Stimulated activated CD4-positive, alpha-beta T cell treated with anti-CD3 and anti-CD28 coated beads, Interleukin-4, amount 100 ng/mL, for 1 hour (primary cell): ENCODE results near the gene CADPS2.

Experiments
- DNase-seq: peaks from one replicate; pipeline ENCODE4 v3.0.0-alpha.2; 2020

The CADPS2 gene

GRCh38 chr7:122886357-122887081 is at the start of gene CADPS2:
Gene CADPS2, minus strand, starts transcription at chr7:122886460. Its CDS starts 123 bp downstream, at chr7:122886337.
- no peak for DNase-seq

GRCh38 chr7:122935620-122936019 is 49.4 kb upstream of the CADPS2 start:
- no peak for DNase-seq

GRCh38 chr7:122919643-122920181 is 33.5 kb upstream of the CADPS2 start:
- DNase-seq: no peak

DNA sequence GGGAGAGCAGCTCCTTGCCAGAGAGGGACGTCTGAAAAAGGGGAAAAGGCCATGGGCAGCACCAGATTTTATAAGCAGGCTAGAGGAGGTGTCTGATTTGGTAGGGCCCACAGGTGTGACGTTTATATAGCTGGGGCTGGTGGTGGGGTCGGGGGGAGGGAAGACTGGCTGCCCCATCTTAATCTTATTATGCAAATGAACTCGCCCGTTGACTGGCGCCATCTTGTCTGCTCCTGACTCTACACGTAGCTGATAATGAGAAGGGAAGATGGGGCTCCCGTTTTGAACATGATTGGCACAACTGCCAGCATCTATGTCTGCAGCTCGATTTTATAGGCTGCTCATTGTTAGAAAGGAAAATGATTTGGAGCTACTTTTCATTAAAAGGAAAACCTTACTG is 28.6 kb upstream of the CADPS2 start:
- DNase-seq: no peak

DNA sequence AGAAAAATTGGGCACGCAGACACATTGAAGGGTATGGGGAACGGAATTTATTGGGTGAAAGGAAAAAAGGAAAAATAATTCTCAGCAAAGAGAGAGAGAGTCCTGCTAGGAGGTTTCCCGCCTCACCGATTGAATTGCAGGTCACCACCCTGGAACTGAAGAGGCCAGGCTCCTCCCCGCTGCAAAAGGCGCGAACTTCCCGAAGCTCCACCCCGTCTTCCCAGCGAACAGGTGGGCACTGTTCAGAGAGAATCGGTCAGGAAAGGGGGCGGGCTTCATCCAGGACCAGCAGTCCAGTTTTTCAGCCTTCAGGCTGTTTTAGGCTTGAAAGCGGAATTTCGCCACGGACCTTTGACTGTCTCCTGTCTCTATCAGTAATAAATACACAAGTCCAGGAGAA is 27.3 kb upstream of the CADPS2 start:
- DNase-seq: no peak

DNA sequence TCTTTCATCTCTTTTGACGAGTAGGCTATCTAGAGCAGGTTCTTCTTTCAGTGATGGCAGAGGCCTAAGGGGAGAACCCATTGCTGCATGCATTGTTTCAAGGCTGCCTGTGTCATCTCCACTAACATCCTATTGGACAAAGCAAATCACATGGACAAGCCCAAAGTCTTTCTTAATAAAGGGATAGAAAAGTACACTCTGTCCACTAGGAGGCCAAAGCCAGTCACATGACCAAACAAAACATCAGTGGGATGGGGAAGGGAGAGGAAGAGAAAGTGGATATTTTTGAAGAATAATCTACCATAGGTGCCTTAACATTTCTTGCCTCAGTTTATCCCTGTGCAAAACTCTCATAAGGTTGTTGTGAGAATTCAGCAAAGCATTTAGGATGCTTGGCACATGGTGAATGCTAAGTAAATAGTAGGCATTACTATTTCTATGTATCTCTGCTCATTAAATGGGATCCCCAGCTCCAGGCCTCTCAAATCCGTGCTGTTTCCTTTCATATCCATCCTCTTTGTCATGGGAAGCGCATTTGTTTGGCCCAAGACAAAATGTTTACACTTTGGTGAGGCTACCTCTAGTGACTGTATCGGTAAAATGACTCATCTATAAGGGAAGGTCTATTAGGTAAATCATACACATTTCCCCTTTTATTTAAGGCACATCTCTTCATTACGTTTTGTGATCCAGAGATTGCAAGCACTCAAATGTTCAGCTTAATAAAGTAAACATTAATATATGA is 16.7 kb upstream of the CADPS2 start:
- no peak for DNase-seq

DNA sequence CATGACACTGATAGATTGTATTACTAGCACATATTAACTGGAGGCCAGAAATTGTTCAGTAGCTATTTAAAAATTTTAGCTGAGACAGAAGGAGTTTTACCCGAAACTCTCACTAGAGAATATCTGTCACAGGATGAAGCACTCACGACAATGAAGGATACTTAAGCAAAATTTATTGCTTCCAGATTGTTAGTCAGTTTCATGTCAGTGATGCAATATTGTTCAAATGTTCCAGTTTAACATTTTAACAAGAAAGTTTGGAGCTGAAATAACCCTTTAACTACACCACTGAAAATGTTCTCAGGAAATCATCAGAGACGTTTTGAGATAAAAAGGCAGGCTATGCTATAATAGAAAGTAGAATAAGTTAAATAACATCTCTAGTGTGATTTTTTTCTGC is 15.0 kb upstream of the CADPS2 start:
- no peak for DNase-seq

GRCh38 chr7:122896509-122896908 is 10.2 kb upstream of the CADPS2 start:
- DNase-seq: no peak

DNA sequence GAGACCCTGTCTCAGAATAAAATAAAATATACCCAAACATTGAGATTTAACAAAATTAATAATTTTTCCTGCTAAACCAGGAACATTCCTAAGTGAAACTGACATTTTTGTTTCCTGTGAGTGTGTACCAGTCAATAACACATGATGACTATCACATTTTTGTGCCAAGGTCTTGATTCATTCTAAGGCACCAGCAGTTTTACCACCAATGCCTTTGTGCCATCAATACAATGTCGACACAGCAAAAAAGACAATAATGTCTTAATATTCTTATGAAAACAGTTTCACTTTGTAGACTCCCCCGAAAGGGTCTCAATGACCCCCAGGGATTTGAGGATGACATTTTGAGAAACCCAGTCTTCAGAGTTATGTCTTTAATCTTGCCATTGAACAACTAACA is 7.2 kb upstream of the CADPS2 start:
- no peak for DNase-seq

DNA sequence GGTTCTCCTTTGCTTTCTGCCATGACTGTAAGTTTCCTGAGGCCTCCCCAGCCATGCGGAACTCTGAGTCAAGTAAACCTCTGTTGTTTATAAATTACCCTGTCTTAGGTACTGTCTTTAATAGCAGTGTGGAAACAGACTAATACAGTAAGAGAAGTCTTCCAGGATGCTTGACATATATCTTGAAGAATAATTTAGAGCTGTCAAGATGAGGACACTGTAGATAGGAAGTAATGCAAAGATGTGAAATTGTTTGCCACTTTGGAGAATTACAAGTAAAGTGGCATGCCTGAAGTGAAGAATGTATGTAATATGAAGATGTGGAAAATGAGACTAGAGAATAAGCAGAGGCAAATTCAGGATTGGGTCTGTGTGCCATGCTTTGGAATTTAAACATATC is 2.9 kb upstream of the CADPS2 start:
- no peak for DNase-seq

GRCh38 chr7:122887848-122888247 is 1.6 kb upstream of the CADPS2 start:
- no peak for DNase-seq

DNA sequence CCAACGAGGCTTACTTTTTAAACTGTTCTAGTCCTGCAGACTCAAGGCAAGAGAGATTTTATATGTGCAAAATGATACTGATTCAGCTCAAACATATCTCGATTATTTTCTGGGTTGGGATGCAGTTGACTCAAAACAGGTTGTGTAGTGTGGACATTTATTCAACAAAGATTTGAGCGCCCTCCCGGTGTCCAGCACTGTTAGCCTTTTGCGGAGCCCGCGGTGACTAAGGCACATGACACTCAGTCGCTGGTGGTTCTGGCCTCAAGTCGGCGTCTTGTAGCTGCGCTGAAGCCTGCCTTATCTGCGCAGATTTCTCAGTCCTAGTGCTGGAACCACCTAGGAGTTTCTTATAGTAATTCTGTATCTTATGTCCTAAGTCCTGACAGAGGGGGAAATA is 938 bp upstream of the CADPS2 start:
- DNase-seq: no peak

GRCh38 chr7:122885583-122886356 is 490 bp downstream of the CADPS2 start:
- no peak for DNase-seq

GRCh38 chr7:122884186-122884585 is 2.1 kb downstream of the CADPS2 start:
- DNase-seq: no peak

- no peak for DNase-seq
Observed at GRCh38 chr7:122883049-122883680, 3.1 kb downstream of the CADPS2 start.

DNA sequence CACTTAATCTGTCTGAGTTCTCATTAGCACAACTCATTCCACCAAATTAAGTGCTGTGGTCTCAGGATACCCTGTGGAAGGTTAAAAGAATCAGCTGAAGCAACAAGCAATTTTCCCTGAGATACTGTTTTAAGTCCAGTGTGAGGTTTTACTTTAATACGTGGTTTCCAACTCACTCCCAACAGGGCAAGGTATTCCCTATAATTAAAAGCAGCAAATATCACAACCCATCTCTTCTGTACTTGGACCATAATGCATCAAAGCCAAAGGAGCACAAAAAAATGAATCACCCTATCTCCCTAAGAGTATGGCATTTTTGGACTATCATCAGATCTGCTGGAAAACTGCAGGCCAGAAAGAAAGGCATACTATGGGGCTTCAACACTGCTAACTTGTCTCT is 4.9 kb downstream of the CADPS2 start:
- DNase-seq: no peak

- DNase-seq: no peak
Observed at GRCh38 chr7:122869260-122869659, 17.0 kb downstream of the CADPS2 start.

DNA sequence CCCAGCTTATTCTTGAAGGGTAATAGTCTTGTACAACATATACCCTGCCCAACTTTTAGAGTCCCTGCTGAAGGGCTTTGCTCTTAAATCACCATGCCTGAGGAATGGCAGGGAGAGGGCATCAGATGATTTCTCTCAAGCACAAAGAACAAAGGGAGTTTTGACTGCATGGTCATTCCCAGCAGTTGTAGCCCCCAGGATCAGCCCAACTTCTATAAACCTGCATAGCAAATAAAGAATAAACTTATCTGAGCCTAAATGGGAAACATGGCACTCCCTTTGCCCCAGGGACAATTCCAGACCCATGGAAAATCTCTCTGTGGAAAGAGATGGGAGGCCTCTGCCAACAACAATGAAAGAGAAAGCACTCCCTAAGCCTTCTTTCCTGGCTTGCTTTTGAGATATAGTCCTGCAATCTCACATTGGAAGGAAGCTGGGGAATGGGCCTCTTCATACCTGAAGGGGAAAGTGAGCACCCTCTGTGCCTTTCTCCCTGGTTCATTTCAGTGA is 18.7 kb downstream of the CADPS2 start:
- no peak for DNase-seq

GRCh38 chr7:122864838-122865237 is 21.4 kb downstream of the CADPS2 start:
- DNase-seq: no peak

GRCh38 chr7:122864016-122864415 is 22.2 kb downstream of the CADPS2 start:
- DNase-seq: no peak

- DNase-seq: no peak
Observed at GRCh38 chr7:122858320-122858719, 27.9 kb downstream of the CADPS2 start.

DNA sequence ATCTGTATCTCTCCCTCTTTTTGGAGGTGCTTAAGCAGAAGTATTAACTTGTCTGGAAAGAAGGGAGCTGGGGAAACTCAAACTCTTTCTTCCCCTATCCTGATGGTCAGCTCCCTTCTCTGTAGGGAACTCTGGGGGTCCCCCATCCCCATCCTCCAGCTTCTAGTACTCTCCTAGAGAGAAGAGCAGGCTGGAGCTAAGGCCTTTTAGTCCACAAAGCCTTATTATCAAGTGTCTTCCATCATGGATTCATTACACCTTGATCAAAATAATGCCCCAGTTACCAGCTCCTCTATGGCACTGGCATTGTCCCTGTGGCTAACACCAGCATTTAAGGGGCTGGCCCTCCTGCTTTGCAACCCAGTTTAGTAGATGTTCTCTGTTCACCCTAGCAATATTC is 35.7 kb downstream of the CADPS2 start:
- no peak for DNase-seq

DNA sequence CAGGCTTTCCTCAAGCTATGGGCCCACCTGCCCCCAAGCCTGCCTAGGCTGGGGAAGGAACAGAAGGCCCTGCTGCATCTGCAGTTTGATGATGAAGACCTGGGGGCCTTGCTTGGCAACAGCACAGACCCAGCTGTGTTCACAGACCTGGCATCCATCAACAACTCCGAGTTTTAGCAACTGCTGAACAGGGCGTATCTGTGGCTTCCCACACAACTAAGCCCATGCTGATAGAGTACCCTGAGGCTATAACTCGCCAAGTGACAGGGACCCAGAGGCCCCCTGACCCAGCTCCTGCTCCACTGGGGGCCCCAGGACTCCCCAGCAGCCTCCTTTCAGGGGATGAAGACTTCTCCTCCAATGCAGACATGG is 36.3 kb downstream of the CADPS2 start:
- no peak for DNase-seq
